Stimulated activated CD4-positive, alpha-beta T cell treated with anti-CD3 and anti-CD28 coated beads, Interleukin-12 subunit alpha, Interleukin-12 subunit beta, amount 100 ng/mL, for 48 hours (primary cell): Measurements from ENCODE around the gene MCTP1.
"Not testable (repeated sequence)": the region's sequence is repeated elsewhere in the genome, so short reads cannot be mapped to it uniquely, and the experiment has no call there.

Source experiments
- DNase-seq, 3 donors: peaks; one replicate each; pipeline ENCODE4 v3.0.0-alpha.2; 2020; ENCODE audit warnings: low read depth in 2 of 3, low spot score in 1 of 3

The MCTP1 gene

GRCh38 chr5:95252801-95253200 is 32.1 kb downstream of the MCTP1 start:
- no peak for DNase-seq

GRCh38 chr5:95251185-95251584 is 33.7 kb downstream of the MCTP1 start:
- DNase-seq, result no peak

GRCh38 chr5:95244479-95244878 is 40.4 kb downstream of the MCTP1 start:
- no peak for DNase-seq

- DNase-seq, result no peak
Observed at GRCh38 chr5:95241635-95242034, 43.3 kb downstream of the MCTP1 start.

GRCh38 chr5:95241161-95241560 is 43.7 kb downstream of the MCTP1 start:
- DNase-seq, result no peak

- DNase-seq, result no peak
Observed at GRCh38 chr5:95238560-95239325, 46.2 kb downstream of the MCTP1 start.

GRCh38 chr5:95237324-95237723 is 47.6 kb downstream of the MCTP1 start:
- DNase-seq, result no peak

- DNase-seq, result no peak
Observed at GRCh38 chr5:95235439-95235982, 49.4 kb downstream of the MCTP1 start.

GRCh38 chr5:95229646-95230045 is 55.2 kb downstream of the MCTP1 start:
- DNase-seq, result no peak

- DNase-seq, result no peak
Observed at GRCh38 chr5:95224701-95225459, 60.0 kb downstream of the MCTP1 start.

- no peak for DNase-seq
Observed at GRCh38 chr5:95223566-95224258, 61.2 kb downstream of the MCTP1 start.

GRCh38 chr5:95222836-95223235 is 62.1 kb downstream of the MCTP1 start:
- no peak for DNase-seq

- DNase-seq, result no peak
Observed at GRCh38 chr5:95221234-95221633, 63.7 kb downstream of the MCTP1 start.

- no peak for DNase-seq
Observed at GRCh38 chr5:95220381-95220780, 64.5 kb downstream of the MCTP1 start.

- no peak for DNase-seq
Observed at GRCh38 chr5:95219411-95219810, 65.5 kb downstream of the MCTP1 start.

- no peak for DNase-seq
Observed at GRCh38 chr5:95217881-95218280, 67.0 kb downstream of the MCTP1 start.

- no peak for DNase-seq
Observed at GRCh38 chr5:95217351-95217750, 67.5 kb downstream of the MCTP1 start.

- no peak for DNase-seq
Observed at GRCh38 chr5:95216136-95216955, 68.5 kb downstream of the MCTP1 start.

GRCh38 chr5:95207811-95208210 is 77.1 kb downstream of the MCTP1 start:
- DNase-seq, result not testable (repeated sequence)

GRCh38 chr5:95194856-95195255 is 90.0 kb downstream of the MCTP1 start:
- DNase-seq, result no peak

- DNase-seq, result no peak
Observed at GRCh38 chr5:95191330-95191729, 93.6 kb downstream of the MCTP1 start.
